NOMO-1 treated with DMSO at 0.1 percent for 48 hours (cell line): Measurements from ENCODE around the gene CHCHD6.

Source experiments
- DNase-seq: peaks from one replicate; lab custom pipeline; 2025; ENCODE audit not compliant: unreplicated experiment; lab: John Stamatoyannopoulos, UW

Gene CHCHD6

DNA sequence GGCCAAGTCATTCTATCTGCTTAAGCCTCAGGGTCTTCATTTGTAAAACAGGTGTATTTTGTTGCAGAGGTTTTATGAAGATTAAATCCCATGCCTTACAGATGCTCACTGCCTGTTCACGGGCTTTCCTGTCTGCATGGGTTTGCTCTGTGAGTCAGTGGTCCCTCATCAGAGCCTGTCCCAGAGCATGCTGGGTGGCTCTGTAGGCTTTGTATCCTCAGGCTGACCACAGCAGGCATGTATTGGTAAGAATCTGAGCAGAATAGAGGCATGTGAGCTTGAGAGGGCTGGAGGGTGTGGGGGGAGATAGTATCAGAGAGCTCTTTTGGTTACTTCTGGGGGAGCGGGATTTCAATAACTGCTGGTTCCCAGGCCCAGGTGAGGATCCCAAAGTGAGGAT is 233.5 kb downstream of the CHCHD6 start:
- DNase-seq = no peak

DNA sequence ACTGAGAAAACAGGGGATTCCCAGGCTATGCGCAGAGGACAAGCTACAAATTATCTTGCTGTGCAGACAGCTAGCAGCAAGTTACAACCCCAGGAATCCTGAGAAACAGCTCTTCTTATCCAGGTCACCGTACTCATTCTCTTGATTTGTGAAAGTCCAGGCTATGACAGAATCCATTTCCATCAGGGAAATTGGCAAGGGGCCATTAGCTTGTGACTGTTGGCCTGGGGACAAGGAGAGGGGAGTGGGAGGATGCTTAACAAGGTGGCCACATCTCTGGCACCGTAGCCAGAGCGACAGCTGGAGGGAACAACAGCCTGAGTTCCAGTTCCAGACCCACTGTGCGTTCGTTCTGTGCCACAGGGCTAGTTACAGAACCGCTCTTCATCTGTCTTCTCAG is 233.9 kb downstream of the CHCHD6 start:
- no peak for DNase-seq

- DNase-seq = no peak
Measured at GRCh38 chr3:126938520-126939337, 234.7 kb downstream of the CHCHD6 start.

- DNase-seq = no peak
Measured at GRCh38 chr3:126939338-126939718, 235.3 kb downstream of the CHCHD6 start.

DNA sequence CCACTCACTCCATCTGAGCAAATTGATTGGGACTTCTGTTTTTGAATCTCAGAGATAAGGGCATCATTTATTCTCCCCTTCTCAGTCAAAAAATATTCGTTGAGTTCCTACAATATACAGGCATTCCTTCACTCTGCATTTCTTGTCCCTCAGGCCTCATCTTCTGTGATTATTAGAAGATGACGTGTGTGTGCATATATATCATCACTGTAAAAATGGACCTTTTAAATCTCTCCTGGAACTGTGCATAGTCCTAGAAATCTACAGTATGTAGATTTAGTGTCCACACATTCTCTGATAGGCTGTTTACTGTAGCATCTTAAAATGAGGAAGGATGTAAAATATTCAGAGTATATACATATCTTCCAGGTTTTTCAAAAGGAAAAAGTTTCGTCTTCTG is 235.7 kb downstream of the CHCHD6 start:
- DNase-seq = no peak

DNA sequence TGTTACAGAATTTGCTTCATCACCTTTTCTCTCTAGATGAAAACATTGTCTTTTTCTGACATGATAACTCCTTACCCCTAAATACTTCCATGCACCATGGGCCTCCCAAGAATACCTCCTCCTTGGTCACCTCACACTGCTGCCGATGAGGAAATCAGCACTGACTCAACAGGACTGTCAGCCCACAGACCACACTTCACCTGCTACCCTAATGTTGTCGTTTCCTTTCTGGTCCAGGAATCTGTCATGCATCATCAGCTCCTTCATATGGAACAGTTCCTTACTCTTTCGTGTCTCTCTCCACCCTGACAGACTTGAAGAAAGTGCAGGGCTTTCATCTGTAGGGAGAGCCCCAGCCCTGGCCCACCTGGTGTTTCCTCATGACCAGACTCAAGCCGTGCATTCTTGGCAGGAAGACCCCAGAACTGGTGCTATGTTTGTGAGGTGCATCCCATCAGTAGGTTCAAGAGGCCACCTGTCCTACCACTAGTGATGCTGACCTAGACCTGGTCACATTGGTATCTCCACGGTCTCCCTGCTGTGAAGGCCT is 237.8 kb downstream of the CHCHD6 start:
- DNase-seq = no peak

DNA sequence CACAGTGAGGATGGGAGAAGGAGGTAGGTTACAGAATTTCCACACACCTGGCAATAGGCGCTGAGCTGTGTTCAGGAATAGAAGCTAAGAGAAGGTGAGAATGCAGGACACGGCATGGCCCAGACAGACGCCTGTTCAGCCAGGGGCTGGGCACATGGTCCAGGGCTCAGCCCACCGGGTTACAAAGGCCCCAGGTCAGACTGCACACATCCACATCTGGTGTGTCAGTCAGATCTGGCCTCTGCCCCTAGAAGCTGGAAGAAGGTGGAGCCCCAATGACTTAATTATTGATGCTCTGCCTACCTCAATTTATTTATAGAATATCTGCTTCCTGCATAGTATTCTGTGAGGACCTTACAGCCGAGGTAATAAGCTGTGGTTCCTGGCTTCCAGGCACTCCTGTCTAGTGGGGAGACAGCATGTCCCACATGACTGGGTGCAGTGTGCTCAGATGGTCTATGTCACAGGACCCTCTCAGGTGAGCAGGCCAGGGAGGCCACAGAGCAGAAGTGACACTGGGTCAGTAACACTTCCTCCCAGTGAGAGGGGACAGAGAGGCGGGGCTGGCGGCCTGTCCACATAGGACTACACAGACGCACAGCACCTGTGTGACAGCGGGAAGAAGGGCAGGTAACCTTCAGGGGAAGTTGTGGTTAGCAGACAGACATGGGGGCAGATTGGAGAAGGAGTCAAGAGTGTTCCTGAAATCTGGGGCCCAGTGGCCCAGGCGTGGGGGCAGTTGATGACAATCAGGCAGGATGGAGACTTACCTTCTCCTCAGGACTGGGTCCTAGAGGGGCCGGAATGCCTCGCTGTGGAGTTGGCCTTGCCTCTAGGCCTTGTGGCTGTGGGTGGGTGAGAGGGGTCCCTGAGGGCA is 240.3 kb downstream of the CHCHD6 start:
- DNase-seq = no peak

GRCh38 chr3:126945171-126945721 is 241.2 kb downstream of the CHCHD6 start:
- DNase-seq = no peak

- DNase-seq = no peak
Measured at GRCh38 chr3:126945891-126946290, 241.9 kb downstream of the CHCHD6 start.

DNA sequence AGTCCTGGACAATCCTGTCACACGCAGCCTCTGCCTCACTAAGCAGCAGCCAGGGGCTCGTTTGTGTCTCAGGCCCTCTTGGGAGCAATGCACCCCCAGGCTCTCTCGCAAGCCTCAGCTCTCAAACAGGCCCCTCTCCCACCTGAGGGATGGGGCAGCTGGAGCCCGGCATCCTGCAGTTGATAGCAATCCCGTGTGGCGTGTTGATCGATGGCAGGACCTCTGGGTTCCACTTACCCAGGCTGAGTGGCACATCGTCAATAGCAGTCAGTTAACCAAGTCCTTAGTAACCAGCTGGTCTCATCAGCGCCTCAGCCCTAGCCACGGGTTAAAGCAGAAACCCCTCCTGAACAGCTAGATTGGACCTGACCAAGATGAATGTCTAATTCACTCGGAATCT is 242.4 kb downstream of the CHCHD6 start:
- DNase-seq = no peak

- no peak for DNase-seq
Measured at GRCh38 chr3:126947429-126947828, 243.4 kb downstream of the CHCHD6 start.

DNA sequence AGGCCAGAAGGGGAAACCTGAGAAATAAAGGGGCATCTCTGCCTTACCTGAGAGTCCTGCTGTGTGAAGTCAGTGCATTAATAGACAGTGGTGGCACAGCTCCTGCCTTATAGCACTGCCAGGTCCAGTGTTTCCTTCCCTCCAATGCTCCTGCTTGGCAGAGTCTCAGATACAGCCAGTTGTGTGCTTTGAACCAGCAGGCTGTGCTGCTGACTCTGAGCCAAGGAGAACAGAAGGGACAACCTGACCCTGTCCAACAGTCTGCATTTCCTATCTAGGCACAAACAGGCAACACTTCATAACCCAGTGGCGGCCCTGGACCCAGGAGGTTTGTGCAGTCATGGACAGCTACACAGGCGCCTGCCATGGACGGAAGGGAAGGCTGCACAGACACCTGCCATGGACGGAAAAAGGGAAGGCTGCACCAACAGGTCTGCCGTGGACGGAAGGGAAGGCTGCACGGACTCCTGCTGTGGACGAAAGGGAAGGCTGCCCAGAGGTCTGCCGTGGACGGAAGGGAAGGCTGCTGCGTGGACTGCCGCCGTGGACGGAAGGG is 245.0 kb downstream of the CHCHD6 start:
- no peak for DNase-seq

DNA sequence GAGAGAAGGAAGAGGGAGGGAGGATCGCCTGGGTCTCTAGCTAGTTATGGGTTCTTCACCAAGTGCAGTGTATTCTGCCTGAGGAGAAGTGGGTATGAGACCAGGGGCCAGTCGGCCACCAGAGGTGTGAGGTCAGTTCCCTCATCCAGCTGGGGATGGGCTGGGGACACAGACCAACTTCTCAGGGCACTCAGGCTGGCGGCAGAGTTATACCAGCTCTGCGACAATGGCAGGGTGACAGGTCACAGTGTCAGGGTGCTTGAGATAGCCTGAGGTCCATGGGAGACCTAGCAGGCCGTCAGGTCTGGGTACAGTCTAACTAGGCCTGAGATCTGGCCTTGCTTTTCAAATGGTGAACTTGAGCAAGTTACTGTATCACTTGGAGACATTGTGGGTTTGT is 247.5 kb downstream of the CHCHD6 start:
- DNase-seq = no peak

- no peak for DNase-seq
Measured at GRCh38 chr3:126952261-126952982, 248.4 kb downstream of the CHCHD6 start.

- DNase-seq = no peak
Measured at GRCh38 chr3:126952983-126953660, 249.1 kb downstream of the CHCHD6 start.

DNA sequence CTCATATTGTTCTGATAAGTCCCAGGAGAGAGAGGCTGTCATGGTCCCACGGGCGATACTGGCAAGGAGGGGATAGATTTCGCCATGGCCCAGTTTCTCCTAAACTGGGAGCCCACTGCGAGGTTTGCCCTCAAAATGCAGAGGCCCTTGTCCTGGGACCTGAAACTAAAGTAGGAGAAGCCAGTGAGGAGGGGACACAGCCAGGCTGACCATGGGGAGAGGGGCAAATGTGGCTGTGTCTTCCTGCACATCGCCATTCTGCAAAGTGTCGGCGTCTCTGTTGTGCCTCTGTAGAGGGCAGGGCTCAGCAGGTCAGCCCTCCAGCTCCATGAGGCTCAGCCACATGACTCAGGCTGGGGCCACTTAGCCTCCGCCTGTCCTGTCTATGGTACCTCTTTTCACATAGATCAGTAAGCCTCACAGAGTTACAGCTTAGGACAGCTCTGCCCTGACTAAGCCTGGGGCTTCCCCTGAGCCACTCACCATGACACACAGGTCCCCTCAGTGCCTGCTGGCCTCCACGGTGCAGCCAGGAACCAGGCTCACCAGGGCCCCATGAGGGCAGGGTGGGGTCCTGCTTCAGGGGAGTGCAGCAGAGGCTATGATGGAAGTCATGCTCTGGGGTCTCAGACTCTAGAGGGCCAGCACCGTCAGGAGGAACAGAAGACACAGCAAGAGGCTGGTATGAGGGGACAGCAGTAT is 250.3 kb downstream of the CHCHD6 start:
- DNase-seq = no peak

GRCh38 chr3:126955004-126955790 is 251.2 kb downstream of the CHCHD6 start:
- DNase-seq = no peak

DNA sequence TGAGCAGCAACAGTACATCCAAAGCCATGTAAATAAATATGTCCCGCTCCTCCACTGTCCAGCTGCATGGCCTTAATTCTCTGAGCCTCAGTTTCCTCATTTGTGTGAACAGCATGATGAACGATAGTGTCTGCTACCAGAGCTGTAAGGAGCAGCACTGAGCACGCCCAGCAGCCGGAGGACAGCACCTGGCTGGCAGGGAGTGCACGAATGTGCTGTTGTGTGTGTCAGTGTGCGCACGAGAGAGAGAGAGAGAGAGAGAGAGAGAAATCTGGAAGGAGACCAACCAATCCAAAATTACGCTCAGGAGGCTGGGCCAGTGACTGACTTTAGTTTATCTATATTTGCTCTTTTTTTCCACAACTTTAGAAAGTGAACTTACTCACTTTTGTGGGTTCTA is 252.3 kb downstream of the CHCHD6 start:
- DNase-seq = no peak
